GM04503 (cell line): ENCODE results near the gene TRIM54.
"Not testable (repeated sequence)": the region's sequence is repeated elsewhere in the genome, so short reads cannot be mapped to it uniquely, and the experiment has no call there.

ENCODE experiments used
- DNase-seq: peaks from one replicate; pipeline ENCODE4 v3.0.0-alpha.2; 2012; ENCODE audit warnings: low read depth

Gene TRIM54

GRCh38 chr2:27284996-27285395 is 2.8 kb downstream of the TRIM54 start:
- no peak for DNase-seq

GRCh38 chr2:27285481-27285880 is 3.3 kb downstream of the TRIM54 start:
- DNase-seq, result no peak

DNA sequence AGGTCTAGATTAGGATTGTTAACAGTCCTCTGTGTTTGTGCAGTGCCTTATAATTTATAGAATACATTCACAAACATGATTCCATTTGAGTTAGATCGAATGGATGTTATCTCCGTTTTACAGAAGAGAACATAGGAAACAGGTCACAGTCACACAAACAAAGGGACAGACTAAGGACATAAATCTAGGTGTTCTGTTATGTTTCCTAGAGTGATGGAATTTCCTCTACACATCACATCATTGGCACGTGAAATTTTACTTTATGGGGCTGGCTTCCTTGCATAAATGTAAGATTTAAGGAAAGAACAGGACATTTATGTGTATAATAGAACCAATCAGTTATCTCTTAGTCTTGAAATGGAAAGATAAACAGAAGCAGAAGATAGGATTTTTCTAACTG is 6.4 kb downstream of the TRIM54 start:
- DNase-seq, result no peak

GRCh38 chr2:27290549-27290948 is 8.3 kb downstream of the TRIM54 start:
- DNase-seq, result no peak

DNA sequence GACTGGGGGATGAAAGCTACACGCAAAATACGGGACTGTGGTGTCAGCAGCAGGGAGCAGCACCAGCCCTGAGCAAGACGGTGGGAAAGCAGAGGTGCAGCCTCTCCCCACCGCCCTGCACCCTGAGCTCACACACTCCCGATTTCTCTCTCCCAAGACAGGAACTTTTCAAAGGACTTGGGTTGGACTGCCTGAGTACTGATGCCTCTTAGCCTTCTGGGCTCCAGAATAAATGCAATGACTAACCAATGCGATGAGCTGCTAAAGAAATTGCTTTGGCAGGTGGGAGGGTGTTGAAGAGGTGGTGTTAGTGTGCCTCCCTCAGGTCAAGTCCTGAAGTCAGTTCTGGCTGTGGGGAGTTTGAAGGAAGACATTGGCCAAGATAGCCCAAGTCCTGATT is 9.6 kb downstream of the TRIM54 start:
- DNase-seq, result no peak

DNA sequence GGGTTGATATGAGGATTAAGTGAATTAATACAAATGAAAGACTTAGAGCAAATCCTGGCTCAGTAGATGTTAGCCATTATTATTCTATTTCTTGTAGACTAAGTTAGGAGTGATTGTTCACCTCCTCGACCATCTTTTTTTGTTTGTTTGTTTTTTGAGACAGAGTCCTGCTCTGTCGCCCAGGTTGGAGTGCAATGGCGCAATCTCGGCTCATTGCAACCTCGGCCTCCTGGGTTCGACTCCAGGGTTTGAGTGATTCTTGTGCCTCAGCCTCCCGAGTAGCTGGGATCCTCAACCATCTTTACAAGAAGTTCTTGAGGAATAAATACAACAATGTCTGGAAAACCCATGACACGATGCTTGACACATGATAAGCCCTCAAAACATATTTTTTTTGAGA is 12.7 kb downstream of the TRIM54 start:
- DNase-seq, result no peak

- DNase-seq, result no peak
Measured at GRCh38 chr2:27296481-27296880, 14.3 kb downstream of the TRIM54 start.

- no peak for DNase-seq
Measured at GRCh38 chr2:27297195-27297594, 15.0 kb downstream of the TRIM54 start.

- no peak for DNase-seq
Measured at GRCh38 chr2:27298391-27299080, 16.3 kb downstream of the TRIM54 start.

DNA sequence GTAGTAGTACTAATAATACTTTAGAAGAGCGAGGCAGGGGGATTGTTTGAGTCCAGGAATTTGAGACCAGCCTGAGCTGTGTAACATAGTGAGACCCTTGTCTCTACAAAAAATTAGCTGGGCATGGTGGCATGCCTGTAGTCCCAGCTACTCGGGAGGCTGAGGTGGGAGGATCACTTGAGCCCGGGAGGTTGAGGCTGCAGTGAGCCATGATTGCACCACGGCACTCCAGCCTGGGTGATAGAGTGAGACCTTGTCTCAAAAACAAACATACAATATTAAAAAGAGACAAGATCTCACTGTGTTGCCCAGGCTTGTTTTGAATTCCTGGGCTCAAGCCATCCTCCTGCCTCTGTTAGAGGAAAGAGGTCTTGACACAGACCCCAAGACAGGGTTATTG is 18.4 kb downstream of the TRIM54 start:
- DNase-seq, result not testable (repeated sequence)

DNA sequence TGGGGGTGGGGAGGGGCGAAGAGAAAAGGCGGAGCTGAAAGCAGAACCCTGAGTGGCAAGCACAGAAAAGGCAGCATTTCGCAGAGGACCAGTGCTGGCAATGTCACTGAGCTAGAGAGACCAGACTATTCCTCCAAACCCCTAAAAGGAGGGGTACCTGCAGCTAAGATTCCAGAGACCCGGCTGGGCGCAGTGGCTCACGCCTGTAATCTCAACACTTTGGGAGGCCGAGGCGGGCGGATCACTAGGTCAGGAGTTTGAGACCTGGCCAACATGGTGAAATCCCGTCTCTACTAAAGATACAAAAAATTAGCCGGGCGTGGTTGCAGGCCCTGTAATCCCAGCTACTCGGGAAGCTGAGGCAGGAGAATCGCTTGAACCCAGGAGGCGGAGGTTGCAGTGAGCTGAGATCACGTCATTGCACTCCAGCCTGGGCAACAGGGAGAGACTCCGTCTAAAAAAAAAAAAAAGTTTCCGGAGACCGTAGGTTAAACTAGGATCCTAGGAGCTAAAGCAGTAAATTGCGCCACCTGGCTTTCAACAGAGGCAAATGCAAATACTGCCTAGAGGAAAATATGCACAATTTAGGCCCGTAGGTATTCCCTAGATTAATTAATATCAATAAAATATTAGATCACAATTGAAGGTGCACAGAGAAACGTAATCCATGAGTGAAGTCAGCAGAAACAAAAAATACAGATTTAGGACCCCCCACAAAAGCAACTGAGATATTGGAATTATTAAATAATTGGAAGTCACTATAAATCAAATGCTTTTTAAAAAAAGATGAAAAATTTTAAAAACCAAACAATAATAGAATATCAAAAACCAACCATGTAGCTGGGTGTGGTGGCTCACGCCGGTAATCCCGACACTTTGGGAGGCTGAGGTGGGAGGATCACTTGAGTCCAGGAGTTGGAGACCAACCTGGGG is 21.1 kb downstream of the TRIM54 start:
- DNase-seq, result no peak

DNA sequence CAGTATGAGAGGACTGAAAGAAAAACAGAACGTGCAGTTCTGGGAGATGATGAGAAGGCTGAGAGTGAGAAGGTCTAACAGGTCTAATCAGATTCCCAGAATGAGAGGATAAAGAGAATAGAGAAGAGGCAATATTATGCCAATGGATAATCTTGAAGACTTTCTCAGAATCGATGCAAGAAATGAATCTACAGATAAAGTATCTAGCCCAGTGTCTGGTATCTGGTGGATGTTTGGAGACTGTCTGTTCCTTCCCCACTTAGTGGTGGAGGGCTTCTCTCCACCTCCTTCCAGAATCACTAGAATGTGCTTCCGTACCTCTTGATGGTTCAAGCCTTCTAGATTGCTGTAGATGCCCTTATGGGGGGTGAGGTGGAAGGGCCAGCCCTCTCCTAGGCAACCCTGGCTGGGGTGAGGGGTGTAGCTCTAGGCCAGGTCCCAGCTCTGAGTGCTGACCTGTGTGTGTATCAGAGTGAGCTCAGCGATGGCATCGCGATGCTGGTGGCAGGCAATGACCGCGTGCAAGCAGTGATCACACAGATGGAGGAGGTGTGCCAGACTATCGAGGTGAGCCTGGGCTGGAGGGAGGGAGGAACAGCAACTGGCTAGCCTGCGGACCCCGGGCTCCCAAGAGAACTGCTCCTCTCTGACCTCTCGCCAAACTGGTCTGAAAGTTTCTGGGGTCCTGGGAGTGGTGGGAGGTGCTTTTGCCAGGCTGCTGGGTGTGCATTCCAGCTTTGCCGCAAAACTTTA is 22.4 kb downstream of the TRIM54 start:
- DNase-seq, result no peak

DNA sequence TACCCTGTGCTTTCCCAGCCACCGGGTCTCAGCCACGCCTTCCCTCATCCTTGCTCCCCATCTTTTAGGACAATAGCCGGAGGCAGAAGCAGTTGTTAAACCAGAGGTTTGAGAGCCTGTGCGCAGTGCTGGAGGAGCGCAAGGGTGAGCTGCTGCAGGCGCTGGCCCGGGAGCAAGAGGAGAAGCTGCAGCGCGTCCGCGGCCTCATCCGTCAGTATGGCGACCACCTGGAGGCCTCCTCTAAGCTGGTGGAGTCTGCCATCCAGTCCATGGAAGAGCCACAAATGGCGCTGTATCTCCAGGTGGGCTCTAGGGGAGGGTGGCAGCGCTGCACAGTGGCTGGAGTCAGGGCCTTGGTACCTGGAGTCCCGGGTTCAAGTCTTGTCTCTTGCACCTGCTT is 23.3 kb downstream of the TRIM54 start:
- no peak for DNase-seq

DNA sequence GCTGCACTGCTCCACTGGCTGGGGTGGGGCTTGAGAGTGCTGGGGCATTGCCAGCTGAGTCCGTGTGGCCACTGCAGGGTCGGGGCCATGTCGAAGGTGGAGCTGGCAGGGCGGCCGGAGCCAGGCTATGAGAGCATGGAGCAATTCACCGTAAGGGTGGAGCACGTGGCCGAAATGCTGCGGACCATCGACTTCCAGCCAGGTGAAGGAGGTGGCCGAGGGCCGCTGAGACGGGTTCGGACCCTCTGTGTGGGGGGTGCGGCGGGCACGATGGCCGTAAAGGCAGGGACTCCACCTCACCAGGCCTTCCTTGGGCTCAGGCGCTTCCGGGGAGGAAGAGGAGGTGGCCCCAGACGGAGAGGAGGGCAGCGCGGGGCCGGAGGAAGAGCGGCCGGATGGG is 23.9 kb downstream of the TRIM54 start:
- no peak for DNase-seq

GRCh38 chr2:27306573-27307286 is 24.5 kb downstream of the TRIM54 start:
- DNase-seq, result no peak

- no peak for DNase-seq
Measured at GRCh38 chr2:27307287-27307544, 25.0 kb downstream of the TRIM54 start.

GRCh38 chr2:27307545-27308358 is 25.5 kb downstream of the TRIM54 start:
- DNase-seq, result no peak

GRCh38 chr2:27308359-27308881 is 26.2 kb downstream of the TRIM54 start, which contains the start of gene UCN:
Gene UCN (minus strand): TSS chr2:27308445. CDS start chr2:27307895, 550 bp downstream.
- no peak for DNase-seq

GRCh38 chr2:27309651-27310050 is 27.4 kb downstream of the TRIM54 start:
- DNase-seq, result no peak

- no peak for DNase-seq
Measured at GRCh38 chr2:27312152-27312551, 29.9 kb downstream of the TRIM54 start.
